Stimulated activated CD8-positive, alpha-beta memory T cell treated with anti-CD3 and anti-CD28 coated beads, Interleukin-15, amount 100 ng/mL, for 48 hours (primary cell): ENCODE data around the gene LRRC4C.
"Not testable (repeated sequence)": the region's sequence is repeated elsewhere in the genome, so short reads cannot be mapped to it uniquely, and the experiment has no call there.

Experiments used
- DNase-seq, 2 donors: peaks; one replicate each; pipeline ENCODE4 v3.0.0-alpha.2; 2020; ENCODE audit warnings: low read depth in 2 of 2

Gene LRRC4C

DNA sequence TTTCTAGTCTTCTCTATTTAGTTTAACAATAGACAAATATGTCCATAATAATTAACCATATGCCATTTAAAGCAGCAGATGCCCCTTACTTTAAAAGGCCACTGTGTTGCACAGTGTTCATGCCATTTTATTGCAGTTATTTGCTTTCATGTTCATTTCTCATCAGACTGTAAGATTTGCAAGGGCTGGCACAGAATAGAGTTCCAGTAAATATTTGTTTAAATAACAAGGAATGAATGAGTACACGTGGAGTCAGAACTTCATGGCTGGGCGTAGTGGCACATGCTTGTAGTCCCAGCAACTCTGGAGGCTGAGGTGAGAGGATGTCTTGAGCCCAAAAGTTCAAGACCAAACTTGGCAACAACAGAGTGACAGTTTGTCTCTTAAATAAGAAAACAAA, 1228.6 kb downstream of the LRRC4C start:
- DNase-seq, result no peak

DNA sequence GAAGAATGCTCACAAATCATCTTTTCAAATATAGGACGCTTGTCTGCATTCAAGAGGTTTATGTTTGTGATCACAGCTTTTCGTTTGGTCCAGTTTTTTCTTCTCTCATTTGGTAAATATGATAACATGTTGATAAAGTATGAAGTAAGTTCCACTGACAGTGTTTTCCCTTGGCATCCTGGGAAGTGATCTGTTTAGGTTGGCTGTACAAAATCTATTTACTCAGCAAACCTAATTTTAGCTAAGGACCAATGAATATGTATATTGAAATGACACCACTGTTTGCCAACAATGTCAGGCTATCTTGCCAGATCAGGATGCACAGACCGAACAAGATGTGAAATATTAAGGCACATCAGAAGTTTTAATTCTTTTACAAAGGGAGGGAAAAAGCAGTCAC, 1230.8 kb downstream of the LRRC4C start:
- no peak for DNase-seq

DNA sequence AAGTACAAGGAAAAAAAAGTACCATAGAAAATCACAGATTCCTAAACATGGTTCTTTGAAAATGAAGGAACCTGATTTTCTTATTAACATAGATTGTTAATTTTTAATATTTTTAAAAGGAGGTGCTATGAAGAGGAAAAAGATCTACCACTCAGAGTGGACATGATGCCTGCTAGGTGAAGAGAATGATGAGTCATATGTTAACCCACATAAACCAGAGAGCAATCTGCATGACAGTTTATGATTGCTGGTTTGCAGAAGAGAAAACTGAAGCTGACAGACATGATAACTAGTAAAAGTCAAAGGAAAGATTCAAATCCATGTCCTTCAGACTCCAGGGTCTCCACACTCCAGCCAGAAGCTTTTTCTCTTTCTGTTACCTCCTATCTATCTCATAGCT, 1231.7 kb downstream of the LRRC4C start:
- DNase-seq, result no peak

DNA sequence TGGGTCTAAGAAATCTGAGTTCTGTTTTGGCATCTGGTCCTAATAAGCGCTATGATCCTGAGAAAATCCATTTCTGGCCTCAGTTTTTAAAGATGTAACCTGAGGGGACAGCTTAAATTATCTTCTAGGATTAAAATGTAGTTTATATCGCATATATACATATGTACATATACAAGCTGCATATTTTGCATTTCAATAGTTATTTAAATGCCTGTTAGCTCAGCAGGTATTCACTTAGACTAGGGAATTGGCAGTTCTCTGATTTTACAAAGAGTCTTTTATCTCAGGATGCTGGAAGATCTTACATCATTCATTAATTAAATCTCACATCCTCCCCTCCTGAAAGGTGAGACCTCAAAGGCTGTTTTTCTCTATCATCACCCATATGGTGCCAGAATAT, 1232.8 kb downstream of the LRRC4C start:
- DNase-seq, result no peak

DNA sequence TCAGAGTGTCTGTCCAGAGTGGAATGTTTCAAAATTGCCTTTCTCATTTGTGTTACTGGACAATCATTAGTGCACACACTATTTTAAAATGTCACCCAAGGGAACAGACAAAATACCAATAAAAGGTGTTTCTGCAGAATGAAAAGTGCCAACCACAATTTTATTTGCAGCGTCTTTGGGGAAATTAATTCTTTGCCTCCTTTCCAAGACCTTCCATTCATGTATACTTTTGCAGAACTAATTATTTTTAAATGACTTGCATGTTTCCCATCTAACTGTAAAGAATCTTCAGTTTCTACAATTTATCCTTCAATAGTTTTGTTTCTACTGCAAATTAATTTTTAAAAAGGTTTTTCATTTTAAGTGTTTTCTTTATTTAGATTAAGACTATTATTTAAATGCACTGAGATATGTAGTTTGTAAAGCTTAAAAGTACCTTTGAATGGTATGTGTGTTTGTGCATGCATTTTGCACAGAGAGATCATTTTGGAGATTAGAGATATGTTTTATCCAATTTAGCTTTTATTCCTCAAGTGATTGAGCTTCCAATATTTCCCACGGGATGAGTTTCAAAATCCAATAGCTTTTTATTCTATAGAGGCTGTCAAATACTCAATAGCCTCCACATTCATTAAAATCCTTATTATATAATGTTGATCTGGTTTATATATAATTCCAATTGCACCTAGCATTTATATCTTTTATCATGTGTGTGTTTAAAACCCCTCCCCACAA, 1235.7 kb downstream of the LRRC4C start:
- no peak for DNase-seq

DNA sequence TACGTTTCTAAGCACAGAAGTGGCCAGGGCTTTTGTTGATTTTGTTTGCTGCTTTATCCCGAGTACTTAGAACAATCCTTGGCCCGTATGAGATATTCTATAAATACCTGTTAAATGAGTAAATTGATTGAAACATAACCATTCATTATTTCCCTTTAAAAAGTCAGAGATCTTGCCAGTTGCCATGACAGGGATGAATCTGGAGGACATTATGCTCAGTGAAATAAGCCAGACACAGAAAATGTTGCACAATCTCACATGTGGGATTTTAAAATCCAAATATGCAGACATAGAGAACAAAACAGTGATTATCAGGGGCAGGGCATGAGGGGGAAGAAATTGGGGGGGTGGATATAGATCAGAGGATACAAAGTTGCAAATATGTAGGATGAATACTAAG, 1240.1 kb downstream of the LRRC4C start:
- DNase-seq, result no peak

DNA sequence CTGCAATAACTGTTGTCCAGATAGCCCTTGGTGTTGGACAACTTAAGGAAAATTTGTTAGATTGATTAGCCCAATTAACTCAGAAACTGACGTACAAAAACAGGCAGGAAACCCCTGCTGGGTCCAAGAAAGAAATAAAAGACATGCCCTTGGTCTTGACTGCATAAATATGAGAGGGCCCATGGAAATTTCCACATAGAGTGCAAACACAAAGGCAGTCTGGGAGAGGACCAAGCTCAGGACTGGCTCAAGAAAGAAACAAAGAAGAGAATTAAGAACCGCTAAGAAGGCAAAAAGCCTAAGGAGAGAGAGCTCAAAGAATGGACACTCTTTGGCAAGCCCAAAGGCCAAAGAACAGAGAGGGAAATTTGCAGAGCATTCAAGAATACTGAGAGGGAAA, 1243.9 kb downstream of the LRRC4C start:
- DNase-seq, result no peak

DNA sequence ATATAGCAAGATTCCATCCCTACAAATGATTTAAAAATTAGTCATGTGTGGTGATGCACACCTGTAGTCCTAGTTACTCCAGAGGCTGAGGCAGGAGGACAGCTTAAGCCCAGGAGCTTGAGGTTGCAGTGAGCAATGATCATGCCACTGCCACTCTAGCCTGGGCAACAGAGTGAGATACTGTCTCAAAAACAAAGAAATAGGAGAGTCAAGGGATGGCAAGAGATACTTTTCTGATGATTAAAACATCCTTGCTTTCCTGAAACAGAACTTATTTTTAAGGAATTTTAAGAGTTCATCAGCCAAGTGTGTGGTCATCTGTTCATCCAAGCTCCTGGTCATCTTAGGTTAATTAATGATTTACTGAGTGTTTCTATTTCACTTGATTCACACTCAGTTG, 1252.0 kb downstream of the LRRC4C start:
- DNase-seq, result no peak

DNA sequence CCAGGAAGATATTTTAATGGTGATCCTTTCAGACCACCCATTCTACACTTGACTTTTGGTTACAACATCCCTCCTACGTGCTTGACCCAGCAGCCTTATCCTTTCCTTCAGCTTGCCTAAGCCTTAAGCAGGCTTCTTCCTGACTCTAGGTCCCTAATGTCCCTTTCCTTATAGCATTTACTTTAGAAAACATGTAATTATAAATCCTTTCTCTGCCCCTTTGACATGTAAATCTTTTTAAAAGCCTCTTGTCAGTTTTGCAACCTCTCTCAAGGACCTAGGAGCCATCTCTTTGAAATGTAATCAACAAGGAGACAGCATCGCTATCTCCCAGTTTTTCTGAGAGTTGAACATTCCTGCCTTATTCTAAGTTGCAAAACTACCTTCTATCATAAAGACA, 1255.2 kb downstream of the LRRC4C start:
- no peak for DNase-seq

DNA sequence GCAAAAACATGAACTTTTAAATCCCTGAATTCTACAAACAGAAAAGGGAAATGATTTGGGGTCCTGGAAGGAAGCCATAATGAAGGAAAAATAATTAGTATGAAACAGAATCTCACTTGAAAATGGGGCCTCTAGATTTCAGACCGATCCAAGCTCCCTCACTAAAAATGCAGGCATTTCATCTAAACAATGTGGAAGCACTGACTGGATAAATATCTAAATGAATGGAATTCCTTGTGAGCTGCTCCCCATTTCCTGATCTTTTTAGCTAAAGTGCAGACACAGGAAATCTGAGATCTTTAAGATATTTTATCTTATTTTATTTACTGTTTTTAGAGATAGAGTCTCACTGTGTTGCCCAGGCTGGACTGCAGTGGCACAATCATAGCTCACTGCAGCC, 1255.8 kb downstream of the LRRC4C start:
- DNase-seq, result no peak

DNA sequence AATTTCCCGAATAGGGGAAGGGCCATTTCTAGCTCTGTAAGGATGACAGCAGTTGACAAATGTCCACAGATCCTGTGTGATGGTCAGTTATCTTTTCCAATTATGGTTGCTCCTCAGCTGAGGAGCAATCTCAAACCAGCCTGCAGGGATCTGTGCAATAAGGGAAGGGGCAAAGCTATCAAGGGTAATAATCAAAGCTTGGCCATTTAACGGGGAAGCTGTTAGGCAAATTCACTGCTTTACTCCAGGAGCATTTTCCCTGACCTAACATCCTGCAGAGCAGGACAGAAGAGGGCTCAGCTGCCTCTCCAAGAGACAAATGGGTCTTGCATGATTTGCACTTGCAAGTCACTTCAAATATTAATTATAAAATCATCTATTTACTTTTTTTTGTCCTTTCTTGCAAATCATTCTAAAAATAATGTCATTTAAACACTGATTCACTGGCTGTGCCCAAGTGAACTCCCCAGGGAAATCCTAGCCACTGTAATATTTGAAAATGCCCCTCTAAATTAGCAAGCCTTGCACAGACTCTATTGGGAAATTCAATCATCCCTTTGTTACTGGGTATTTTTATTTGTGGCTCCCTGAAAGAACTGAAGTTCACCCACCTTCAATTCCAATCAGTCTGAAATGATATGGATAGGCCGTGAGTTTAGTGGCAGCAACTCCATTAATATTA, 1256.7 kb downstream of the LRRC4C start:
- DNase-seq, result no peak

DNA sequence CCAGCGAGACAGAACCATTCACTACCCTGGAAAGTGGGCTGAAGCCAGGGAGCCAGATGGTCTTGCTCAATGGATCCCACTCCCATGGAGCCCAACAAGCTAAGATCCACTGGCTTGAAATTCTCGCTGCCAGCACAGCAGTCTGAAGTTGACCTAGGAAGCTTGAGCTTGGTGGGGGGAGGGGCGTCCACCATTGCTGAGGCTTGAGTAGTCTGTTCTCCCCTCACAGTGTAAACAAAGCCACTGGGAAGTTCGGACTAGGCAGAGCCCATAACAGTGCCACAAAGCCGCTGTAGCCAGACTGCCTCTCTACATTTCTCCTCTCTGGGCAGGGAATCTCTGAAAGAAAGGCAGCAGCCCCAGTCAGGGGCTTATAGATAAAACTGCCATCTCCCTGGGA, 1266.9 kb downstream of the LRRC4C start:
- not testable (repeated sequence) for DNase-seq

DNA sequence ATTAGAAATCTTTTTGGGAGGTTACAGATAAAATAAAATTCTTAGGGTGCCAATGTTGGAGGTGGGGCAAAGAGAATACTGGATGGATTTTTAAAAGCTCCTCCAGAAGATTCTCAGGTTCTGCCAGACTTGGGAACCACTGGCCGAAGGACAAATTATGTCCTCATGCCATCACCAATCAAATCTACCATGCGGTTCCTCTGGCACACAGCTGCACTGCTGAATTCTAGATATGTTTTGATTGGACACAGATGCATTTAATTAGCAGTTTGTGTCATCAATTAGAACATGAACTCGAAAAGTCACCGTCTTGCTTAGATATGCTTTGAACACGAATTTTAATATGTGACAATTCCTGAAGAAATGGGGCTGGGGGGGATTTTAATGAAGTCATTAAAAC, 1269.2 kb downstream of the LRRC4C start:
- DNase-seq, result no peak

DNA sequence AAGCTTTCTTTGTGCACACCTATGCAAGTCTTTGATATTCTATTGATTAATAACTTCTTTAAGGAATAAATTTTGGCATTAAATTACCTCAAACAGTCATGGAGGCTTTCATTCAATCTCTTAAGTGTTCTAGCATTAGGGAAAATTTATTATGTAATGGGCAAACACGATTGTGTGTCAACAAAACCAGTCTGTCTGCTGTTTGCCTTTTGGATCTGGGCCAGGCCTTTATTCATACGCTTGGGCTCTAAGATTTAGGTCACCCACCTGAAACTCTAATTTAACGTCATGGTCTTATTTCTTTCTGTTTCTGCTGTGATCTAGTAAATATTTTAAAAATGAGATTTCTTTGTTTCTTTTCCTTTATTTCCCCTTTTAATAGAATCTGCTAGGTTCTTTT, 1270.6 kb downstream of the LRRC4C start:
- DNase-seq, result no peak

DNA sequence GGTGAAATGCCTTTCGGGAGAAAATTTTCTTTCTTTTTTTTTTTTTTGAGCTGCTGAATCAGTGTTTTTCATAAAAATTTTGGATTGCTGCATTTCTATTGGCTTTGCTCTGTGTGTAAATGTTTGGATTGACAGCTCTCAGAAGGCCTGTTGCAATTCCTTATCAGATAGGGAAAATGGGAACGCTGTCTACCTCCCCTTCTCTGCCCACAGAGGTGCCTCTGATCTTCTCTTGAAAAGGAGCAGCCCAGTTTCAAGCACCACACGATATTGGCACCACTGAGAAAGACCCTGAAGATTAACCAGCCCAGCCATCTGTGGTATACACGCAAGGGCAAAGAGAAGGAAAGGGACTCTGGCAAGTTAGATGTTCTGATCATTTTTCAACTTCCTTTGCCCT, 1272.2 kb downstream of the LRRC4C start:
- DNase-seq, result no peak

DNA sequence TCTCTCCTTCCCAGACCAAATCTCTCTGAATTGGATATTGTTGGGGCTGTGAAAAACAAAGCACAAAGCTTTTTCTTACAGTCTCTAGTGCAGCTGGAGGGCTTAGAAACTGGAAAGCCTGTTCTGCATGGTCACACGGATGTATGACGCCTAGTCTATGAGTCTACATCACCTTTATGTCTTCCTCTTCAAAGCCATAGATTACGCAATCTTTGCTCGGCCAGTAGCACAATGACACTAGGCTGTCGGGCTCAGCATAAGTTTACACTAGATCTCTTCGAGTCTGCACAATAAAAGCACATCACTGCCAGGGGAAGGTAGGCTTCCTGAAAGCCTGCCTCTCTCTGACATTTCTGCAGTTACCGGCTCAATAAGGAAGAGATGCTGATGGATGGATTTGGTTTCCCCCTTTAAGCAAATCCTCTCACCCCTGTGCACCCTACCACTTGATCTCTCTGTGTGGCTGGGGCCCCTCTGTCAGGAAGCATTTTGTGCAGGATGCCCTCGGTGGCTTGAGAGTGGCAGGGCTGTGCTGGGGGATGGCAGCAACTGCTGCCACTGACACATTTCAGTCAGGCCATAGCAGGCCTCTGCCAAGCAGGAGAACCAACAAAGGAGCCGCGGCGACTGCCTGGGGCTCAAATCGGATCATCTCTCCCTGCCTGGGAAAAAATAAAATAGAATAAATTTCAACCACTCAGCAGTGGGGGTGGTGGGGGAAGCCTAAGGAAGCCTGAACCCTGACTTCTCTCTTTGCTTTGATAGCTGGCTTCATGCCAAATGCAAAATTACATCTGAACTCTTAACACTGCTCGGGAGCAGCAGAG, 1272.8 kb downstream of the LRRC4C start:
- no peak for DNase-seq

DNA sequence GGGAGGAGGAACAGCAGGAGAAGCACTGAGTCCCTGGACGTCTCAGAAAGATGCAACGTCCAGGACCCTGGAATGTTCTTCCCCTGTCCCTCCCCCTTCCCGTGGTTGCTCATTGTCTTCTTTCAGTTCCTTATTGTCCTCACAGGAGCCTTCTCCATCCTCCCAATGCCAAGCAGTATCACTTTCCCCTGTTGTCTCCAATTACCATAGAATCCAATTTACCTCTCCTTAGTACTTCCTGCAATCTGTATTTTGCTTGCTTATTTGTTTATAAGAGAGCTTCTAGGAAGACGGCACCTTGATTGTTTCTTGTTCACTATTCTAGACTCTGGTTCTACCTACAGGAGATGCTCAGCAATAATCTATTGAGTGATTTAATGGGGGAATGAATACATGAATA, 1273.7 kb downstream of the LRRC4C start:
- no peak for DNase-seq

DNA sequence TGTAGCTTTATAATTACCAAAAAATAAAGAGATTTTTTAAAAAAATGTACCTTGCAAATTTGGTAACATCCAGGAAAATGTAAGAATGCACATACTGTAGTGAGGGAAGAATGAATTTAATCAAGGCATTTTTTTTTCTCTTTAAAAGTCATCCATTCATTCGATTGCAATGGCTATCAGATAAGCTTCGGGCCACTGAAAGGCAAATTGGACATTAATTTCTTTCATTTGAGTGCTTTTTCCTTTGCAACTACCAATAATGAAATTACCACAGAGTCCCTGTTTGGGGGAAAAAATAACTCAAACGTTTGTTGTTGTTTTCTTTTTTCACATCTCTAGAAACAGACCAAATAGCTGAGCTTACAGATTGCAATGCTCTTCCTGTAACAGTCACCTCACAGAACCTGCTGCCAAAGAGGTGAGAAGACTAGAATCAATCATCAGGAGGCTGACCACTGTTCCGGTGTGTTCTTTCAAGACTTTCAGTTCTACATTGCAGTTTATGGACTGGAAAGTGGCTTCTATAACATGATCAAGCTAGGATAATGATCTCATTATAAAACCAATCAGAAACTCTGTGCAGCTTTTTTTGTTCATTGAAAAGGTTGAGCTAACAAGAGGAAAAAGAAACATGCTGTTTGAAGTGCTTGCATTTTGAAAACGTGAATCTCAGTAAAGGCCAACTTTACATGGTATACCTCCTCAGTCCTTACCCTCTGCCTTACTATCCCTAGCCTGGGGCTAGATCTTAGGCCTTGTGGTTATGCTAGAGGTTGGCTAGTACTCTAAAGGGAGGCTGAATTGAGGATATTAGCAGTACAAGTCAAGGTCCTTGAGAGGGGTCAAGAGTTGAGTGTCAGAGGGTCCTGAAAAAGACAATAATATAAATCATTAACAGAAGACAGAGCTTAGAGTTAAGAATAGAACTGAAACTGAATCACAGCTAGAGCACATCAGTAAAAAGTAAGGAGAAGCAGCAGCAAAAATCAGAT, 1276.1 kb downstream of the LRRC4C start:
- DNase-seq, result no peak

DNA sequence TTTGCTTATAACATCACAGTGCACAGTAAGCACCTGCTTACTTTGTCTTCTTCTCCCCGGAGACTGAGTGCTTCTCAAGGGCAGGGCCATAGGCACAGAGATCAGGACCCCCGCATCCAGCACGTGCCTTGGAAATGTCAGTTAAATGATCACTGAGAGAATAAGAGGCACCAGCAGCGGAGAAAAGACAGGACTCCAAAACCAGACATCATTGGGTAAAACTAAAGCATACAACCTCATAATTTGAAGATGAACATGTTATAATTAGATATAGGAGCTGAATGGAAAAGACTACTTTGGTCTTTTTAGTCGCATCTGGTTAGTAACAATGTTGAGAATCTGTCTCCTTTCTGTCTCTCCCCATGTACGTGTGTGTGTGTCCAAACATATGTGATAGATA, 1279.9 kb downstream of the LRRC4C start:
- DNase-seq, result no peak

DNA sequence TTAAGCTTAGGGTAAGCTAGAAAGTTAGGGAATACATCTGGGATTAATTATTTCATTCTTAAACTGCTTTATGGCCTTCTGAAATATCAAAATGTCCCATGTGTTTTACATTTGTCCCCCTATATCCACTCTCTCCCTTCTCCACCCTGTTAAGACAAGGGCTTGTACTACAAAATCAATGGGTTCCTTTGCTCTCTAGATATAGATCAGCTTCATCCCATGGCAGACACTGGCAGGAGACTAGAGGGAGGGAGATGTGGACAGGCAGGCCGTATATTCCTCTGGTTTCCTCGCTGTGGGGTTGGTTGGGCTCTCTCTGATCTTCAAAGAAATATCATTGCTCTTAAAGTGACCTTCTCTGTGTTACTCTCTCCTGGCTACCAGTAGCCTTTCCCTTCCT, 1281.0 kb downstream of the LRRC4C start:
- DNase-seq, result no peak

DNA sequence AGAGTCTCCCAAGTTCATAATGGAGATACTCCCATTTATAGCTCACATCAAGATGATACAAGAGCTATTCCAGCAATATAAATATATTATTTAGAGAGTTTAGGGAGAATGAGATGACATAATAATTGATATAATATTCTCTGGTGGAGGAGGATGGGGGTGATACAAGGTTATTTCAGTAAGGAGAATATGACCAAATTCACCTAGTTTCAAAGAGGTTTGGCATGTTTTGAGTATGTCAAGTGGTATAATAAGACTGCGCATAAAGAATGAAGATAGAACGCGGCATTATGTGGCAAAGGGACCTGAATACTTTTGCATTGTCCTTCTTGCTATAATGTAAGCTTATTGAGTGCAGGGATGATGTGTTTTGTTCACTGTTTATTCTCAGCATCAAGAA, 1283.5 kb downstream of the LRRC4C start:
- no peak for DNase-seq

DNA sequence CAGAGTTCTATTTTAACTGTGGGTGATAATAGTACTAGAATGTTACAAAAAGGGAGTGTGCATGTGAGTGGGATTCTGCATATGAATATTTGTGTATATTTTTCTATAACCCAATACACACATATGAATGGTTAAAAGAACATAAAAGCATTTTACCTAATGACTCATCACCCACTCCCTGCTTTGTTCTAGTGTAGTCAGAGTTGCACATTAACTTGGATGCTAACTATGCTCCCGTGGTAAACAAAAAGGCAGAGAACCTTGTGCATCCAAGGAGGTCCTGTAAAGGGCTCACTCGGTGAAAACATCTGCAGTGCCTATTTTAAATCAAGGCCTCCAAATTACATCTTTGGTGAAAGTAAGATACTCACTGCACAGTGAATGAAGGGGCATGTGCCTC, 1289.4 kb downstream of the LRRC4C start:
- no peak for DNase-seq
